HEK293 (cell line): ENCODE results near the gene RUFY2.

ENCODE experiments used
- CTCF ChIA-PET: fragments of 350-600 bp; formaldehyde crosslinking; extraction: SDS; loops from one replicate; lab custom pipeline; 2021; ENCODE audit warnings: antibody characterized with exemption; lab: Yijun Ruan, JAX
- POLR2A ChIA-PET: fragments of 300-600 bp; formaldehyde crosslinking; extraction: SDS; loops from one replicate; lab custom pipeline; 2020; ENCODE audit warnings: antibody characterized with exemption, inconsistent platforms; lab: Yijun Ruan, JAX
- H3K27ac ChIP-seq: fragments of 200-500 bp; sonication (Bioruptor generic); 2 replicates; pipeline ENCODE4 v1.5.1; 2014; ENCODE audit warnings: low read depth, low read length, control low read depth, inconsistent platforms; ENCODE audit errors: extremely low read depth
- H3K36me3 ChIP-seq, 2 experiments: fragments of 200-500 bp in 1 of 2; sonication (Bioruptor generic) in 1 of 2; 1 replicate in 1 of 2; 2 replicates in 1 of 2; pipeline ENCODE4 v1.5.1; 2014 to 2017; ENCODE audit warnings: inconsistent platforms in 2 of 2, low read length in 2 of 2; ENCODE audit not compliant: control insufficient read depth in 2 of 2, insufficient read depth in 1 of 2
- H3K4me1 ChIP-seq: fragments of 200-500 bp; sonication (Bioruptor generic); 2 replicates; pipeline ENCODE4 v1.5.1; 2014; ENCODE audit warnings: mild to moderate bottlenecking, low read length, inconsistent platforms; ENCODE audit not compliant: control insufficient read depth, insufficient read depth
- H3K4me3 ChIP-seq: 2 replicates; pipeline ENCODE4 v1.5.1; 2011; ENCODE audit warnings: low read depth, mild to moderate bottlenecking, control low read depth, low read length, moderate library complexity
- H3K9me3 ChIP-seq: fragments of 200-500 bp; sonication (Bioruptor generic); 2 replicates; pipeline ENCODE4 v1.5.1; 2014; ENCODE audit warnings: low read depth, low read length, inconsistent platforms; ENCODE audit not compliant: control insufficient read depth, insufficient read depth
- KLF10 ChIP-seq: fragments of 450-650 bp; IDR thresholded peaks from 2 replicates; pipeline ENCODE4 v1.5.1; 2018; ENCODE audit warnings: missing biosample characterization, mild to moderate bottlenecking, missing genetic modification characterization
- KLF8 ChIP-seq: fragments of 450-650 bp; formaldehyde crosslinking; IDR thresholded peaks from 2 replicates; pipeline ENCODE4 v1.5.1; 2016; ENCODE audit warnings: missing biosample characterization, missing genetic modification characterization
- MZF1 ChIP-seq: fragments of 450-650 bp; formaldehyde crosslinking; IDR thresholded peaks from 2 replicates; pipeline ENCODE4 v1.5.1; 2017; ENCODE audit warnings: missing biosample characterization, missing genetic modification characterization, borderline replicate concordance
- SCRT1 ChIP-seq: fragments of 450-650 bp; formaldehyde crosslinking; IDR thresholded peaks from 2 replicates; pipeline ENCODE4 v1.5.1; 2016; ENCODE audit warnings: missing biosample characterization, missing genetic modification characterization, borderline replicate concordance
- TCF7L2 ChIP-seq: IDR thresholded peaks from 2 replicates; pipeline ENCODE4 v1.6.1; 2011; ENCODE audit warnings: low read depth, mild to moderate bottlenecking, inconsistent platforms, low read length, moderate library complexity, borderline replicate concordance
- WT1 ChIP-seq: fragments of 450-650 bp; formaldehyde crosslinking; IDR thresholded peaks from 2 replicates; pipeline ENCODE4 v1.5.1; 2016; ENCODE audit warnings: missing biosample characterization, missing genetic modification characterization
- ZBTB49 ChIP-seq: fragments of 450-650 bp; formaldehyde crosslinking; IDR thresholded peaks from 2 replicates; pipeline ENCODE4 v1.5.1; 2016; ENCODE audit warnings: missing biosample characterization, missing genetic modification characterization, low read depth
- ZBTB8A ChIP-seq: fragments of 450-650 bp; formaldehyde crosslinking; IDR thresholded peaks from 2 replicates; pipeline ENCODE4 v1.5.1; 2016; ENCODE audit warnings: missing biosample characterization, missing genetic modification characterization
- ZNF146 ChIP-seq: fragments of 450-650 bp; formaldehyde crosslinking; IDR thresholded peaks from 2 replicates; pipeline ENCODE4 v1.5.1; 2016; ENCODE audit warnings: missing biosample characterization, missing genetic modification characterization
- ZNF2 ChIP-seq: fragments of 450-650 bp; formaldehyde crosslinking; IDR thresholded peaks from 2 replicates; pipeline ENCODE4 v1.5.1; 2016; ENCODE audit warnings: missing biosample characterization, missing genetic modification characterization
- ZNF239 ChIP-seq: fragments of 450-650 bp; formaldehyde crosslinking; IDR thresholded peaks from 2 replicates; pipeline ENCODE4 v1.5.1; 2016; ENCODE audit warnings: missing biosample characterization, missing genetic modification characterization
- ZNF280D ChIP-seq: fragments of 450-650 bp; formaldehyde crosslinking; IDR thresholded peaks from 2 replicates; pipeline ENCODE4 v1.5.1; 2016; ENCODE audit warnings: missing biosample characterization, missing genetic modification characterization
- ZNF580 ChIP-seq: fragments of 450-650 bp; formaldehyde crosslinking; IDR thresholded peaks from 2 replicates; pipeline ENCODE4 v1.5.1; 2016; ENCODE audit warnings: missing biosample characterization, missing genetic modification characterization
- ZNF596 ChIP-seq: fragments of 450-650 bp; IDR thresholded peaks from 2 replicates; pipeline ENCODE4 v1.5.0; 2018; ENCODE audit warnings: missing biosample characterization, mild to moderate bottlenecking, missing genetic modification characterization, moderate library complexity
- ZNF623 ChIP-seq: fragments of 450-650 bp; formaldehyde crosslinking; IDR thresholded peaks from 2 replicates; pipeline ENCODE4 v1.5.1; 2016; ENCODE audit warnings: missing biosample characterization, missing genetic modification characterization
- ZNF624 ChIP-seq: fragments of 450-650 bp; formaldehyde crosslinking; IDR thresholded peaks from 2 replicates; pipeline ENCODE4 v1.5.1; 2017; ENCODE audit warnings: missing biosample characterization, missing genetic modification characterization
- TF ChIP-seq, protein P1 (sequence below): fragments of 450-650 bp; formaldehyde crosslinking; IDR thresholded peaks from 2 replicates; pipeline ENCODE4 v1.5.1; 2016; ENCODE audit warnings: missing biosample characterization, missing genetic modification characterization
- TF ChIP-seq, protein P2 (sequence below): fragments of 450-650 bp; formaldehyde crosslinking; IDR thresholded peaks from 2 replicates; pipeline ENCODE4 v1.5.1; 2016; ENCODE audit warnings: missing biosample characterization, missing genetic modification characterization
- TF ChIP-seq, protein P3 (sequence below): fragments of 450-650 bp; formaldehyde crosslinking; conservative IDR thresholded peaks from 2 replicates; pipeline ENCODE4 v1.5.1; 2016; ENCODE audit warnings: low read depth, missing biosample characterization, missing genetic modification characterization

The RUFY2 gene

GRCh38 chr10:68331455-68332258 is 75.4 kb downstream of the RUFY2 start, which contains the start of gene HNRNPH3:
TSS of gene HNRNPH3 (plus strand) at chr10:68332064. CDS start at chr10:68337222, 5,158 bp downstream.
- no peaks in the 10 kb centered on the region for H3K9me3 ChIP-seq
- CTCF ChIA-PET: interaction anchor here (0.6 to 1.0 kb wide), 2 partner anchors 120 to 249 kb away, joined by 3 read pairs; no protein-coding TSS in a partner anchor
- H3K4me3 ChIP-seq: peak within 1 kb of the TSS; percentile 89
- peaks cover 9% of the 10 kb centered on the region for H3K4me1 ChIP-seq
- H3K27ac ChIP-seq: peak within 1 kb of the TSS; percentile 97
- H3K36me3 ChIP-seq: peaks cover 0 to 13% of the 10 kb centered on the region in 2 experiments; a peak in 2 of 3 replicates
- POLR2A ChIA-PET: interaction anchor here (0.5 to 2.0 kb wide), 30 partner anchors 8 to 625 kb away, joined by 3 to 20 read pairs (median 4); partner anchors contain the start of genes ATOH7, DDX21, HERC4 and SIRT1
- TF ChIP-seq ZNF239 (tag by site-specific recombination) (no peak), ZNF2 (tag by site-specific recombination) (peak; percentile 78; the same call in 1 of the 2 replicates), SCRT1 (tag by site-specific recombination) (no peak), ZBTB8A (peak; percentile 51), KLF10 (tag by site-specific recombination) (peak; percentile 49), TCF7L2 (no peak), ZNF596 (no peak), ZBTB49 (tag by site-specific recombination) (no peak), ZNF146 (tag by site-specific recombination) (no peak), ZNF624 (tag by site-specific recombination) (no peak), ZNF623 (peak; percentile 15; the same call in 1 of the 2 replicates), WT1 (tag by site-specific recombination) (peak; percentile 32; the same call in 1 of the 2 replicates), KLF8 (tag by site-specific recombination) (peak; percentile 81), MZF1 (tag by site-specific recombination) (peak; percentile 82; the same call in 1 of the 2 replicates), ZNF280D (tag by site-specific recombination) (no peak), ZNF580 (tag by site-specific recombination) (peak; percentile 55)
- TF ChIP-seq, protein P1, sequence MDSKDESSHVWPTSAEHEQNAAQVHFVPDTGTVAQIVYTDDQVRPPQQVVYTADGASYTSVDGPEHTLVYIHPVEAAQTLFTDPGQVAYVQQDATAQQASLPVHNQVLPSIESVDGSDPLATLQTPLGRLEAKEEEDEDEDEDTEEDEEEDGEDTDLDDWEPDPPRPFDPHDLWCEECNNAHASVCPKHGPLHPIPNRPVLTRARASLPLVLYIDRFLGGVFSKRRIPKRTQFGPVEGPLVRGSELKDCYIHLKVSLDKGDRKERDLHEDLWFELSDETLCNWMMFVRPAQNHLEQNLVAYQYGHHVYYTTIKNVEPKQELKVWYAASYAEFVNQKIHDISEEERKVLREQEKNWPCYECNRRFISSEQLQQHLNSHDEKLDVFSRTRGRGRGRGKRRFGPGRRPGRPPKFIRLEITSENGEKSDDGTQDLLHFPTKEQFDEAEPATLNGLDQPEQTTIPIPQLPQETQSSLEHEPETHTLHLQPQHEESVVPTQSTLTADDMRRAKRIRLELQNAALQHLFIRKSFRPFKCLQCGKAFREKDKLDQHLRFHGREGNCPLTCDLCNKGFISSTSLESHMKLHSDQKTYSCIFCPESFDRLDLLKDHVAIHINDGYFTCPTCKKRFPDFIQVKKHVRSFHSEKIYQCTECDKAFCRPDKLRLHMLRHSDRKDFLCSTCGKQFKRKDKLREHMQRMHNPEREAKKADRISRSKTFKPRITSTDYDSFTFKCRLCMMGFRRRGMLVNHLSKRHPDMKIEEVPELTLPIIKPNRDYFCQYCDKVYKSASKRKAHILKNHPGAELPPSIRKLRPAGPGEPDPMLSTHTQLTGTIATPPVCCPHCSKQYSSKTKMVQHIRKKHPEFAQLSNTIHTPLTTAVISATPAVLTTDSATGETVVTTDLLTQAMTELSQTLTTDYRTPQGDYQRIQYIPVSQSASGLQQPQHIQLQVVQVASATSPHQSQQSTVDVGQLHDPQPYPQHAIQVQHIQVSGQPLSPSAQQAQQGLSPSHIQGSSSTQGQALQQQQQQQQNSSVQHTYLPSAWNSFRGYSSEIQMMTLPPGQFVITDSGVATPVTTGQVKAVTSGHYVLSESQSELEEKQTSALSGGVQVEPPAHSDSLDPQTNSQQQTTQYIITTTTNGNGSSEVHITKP (tag by site-specific recombination): peak; percentile 99
- TF ChIP-seq, protein P2, sequence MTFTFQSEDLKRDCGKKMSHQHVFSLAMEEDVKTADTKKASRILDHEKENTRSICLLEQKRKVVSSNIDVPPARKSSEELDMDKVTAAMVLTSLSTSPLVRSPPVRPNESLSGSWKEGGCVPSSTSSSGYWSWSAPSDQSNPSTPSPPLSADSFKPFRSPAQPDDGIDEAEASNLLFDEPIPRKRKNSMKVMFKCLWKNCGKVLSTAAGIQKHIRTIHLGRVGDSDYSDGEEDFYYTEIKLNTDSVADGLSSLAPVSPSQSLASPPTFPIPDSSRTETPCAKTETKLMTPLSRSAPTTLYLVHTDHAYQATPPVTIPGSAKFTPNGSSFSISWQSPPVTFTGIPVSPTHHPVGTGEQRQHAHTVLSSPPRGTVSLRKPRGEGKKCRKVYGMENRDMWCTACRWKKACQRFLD (tag by site-specific recombination): 0 out of 2 replicates have a peak, but pooled peaks have one; percentile 14
- TF ChIP-seq, protein P3, sequence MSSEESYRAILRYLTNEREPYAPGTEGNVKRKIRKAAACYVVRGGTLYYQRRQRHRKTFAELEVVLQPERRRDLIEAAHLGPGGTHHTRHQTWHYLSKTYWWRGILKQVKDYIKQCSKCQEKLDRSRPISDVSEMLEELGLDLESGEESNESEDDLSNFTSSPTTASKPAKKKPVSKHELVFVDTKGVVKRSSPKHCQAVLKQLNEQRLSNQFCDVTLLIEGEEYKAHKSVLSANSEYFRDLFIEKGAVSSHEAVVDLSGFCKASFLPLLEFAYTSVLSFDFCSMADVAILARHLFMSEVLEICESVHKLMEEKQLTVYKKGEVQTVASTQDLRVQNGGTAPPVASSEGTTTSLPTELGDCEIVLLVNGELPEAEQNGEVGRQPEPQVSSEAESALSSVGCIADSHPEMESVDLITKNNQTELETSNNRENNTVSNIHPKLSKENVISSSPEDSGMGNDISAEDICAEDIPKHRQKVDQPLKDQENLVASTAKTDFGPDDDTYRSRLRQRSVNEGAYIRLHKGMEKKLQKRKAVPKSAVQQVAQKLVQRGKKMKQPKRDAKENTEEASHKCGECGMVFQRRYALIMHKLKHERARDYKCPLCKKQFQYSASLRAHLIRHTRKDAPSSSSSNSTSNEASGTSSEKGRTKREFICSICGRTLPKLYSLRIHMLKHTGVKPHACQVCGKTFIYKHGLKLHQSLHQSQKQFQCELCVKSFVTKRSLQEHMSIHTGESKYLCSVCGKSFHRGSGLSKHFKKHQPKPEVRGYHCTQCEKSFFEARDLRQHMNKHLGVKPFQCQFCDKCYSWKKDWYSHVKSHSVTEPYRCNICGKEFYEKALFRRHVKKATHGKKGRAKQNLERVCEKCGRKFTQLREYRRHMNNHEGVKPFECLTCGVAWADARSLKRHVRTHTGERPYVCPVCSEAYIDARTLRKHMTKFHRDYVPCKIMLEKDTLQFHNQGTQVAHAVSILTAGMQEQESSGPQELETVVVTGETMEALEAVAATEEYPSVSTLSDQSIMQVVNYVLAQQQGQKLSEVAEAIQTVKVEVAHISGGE (tag by site-specific recombination): 0 out of 2 replicates have a peak, but pooled peaks have one; percentile 22
